ENCODE measurements around the gene ETF1. TPM values are rescaled to one million over a fixed set of nuclear protein-coding genes. Genes with fewer than 3 reads are reported as not detected.

ETF1 gene
- total RNA-seq, 2 donors from 2014 or later, result 81.5 to 96.2 TPM

- intact Hi-C loops (cut with DNase I), result no loop called here
- H3K9ac ChIP-seq (ENCODE audit: low read depth in 2 of 2, low read length in 2 of 2), result no peak overlapping the region
- no peak overlapping the region for H3K4me3 ChIP-seq
- no peak for DNase-seq
- H3K27ac ChIP-seq, result no peak overlapping the region
- no peaks in the 10 kb centered on the region for H3K36me3 ChIP-seq
- H3K4me1 ChIP-seq, result no peaks in the 10 kb centered on the region
- no peak for TF ChIP-seq CTCF (IDR thresholded peaks at IDR 0.05)
- no peaks in the 10 kb centered on the region for H3K9me3 ChIP-seq
- H3K27me3 ChIP-seq, result no peaks in the 10 kb centered on the region
These were observed 14.8 kb downstream of the ETF1 start for GRCh38 chr5:138528208-138528607.

GRCh38 chr5:138527170-138527569, 15.9 kb downstream of the ETF1 start:
- H3K9ac ChIP-seq (ENCODE audit: low read depth in 2 of 2, low read length in 2 of 2), result no peak overlapping the region
- no peak for DNase-seq
- H3K4me1 ChIP-seq, result no peaks in the 10 kb centered on the region
- no peaks in the 10 kb centered on the region for H3K9me3 ChIP-seq
- TF ChIP-seq CTCF (IDR thresholded peaks at IDR 0.05), result no peak
- no peak overlapping the region for H3K4me3 ChIP-seq
- intact Hi-C loops (cut with DNase I), result no loop called here
- H3K27ac ChIP-seq, result no peak overlapping the region
- no peaks in the 10 kb centered on the region for H3K27me3 ChIP-seq
- no peaks in the 10 kb centered on the region for H3K36me3 ChIP-seq

- no peaks in the 10 kb centered on the region for H3K36me3 ChIP-seq
- no peak for TF ChIP-seq CTCF (IDR thresholded peaks at IDR 0.05)
- H3K27me3 ChIP-seq, result no peaks in the 10 kb centered on the region
- H3K4me1 ChIP-seq, result no peaks in the 10 kb centered on the region
- no peak for DNase-seq
- H3K4me3 ChIP-seq, result no peak overlapping the region
- H3K9me3 ChIP-seq, result no peaks in the 10 kb centered on the region
- H3K27ac ChIP-seq, result no peak overlapping the region
- no peak overlapping the region for H3K9ac ChIP-seq (ENCODE audit: low read depth in 2 of 2, low read length in 2 of 2)
- intact Hi-C loops (cut with DNase I), result no loop called here
These were observed 19.6 kb downstream of the ETF1 start for GRCh38 chr5:138523406-138523805.

GRCh38 chr5:138520971-138521370, 22.1 kb downstream of the ETF1 start:
- Histone ChIP-seq H3K27ac (no peak overlapping the region), H3K27me3 (no peaks in the 10 kb centered on the region)

GRCh38 chr5:138517437-138517836, 25.6 kb downstream of the ETF1 start:
- H3K4me3 ChIP-seq, result no peak overlapping the region
- TF ChIP-seq CTCF (IDR thresholded peaks at IDR 0.05), result no peak
- peaks cover 5% of the 10 kb centered on the region for H3K36me3 ChIP-seq
- no peaks in the 10 kb centered on the region for H3K27me3 ChIP-seq
- intact Hi-C loops (cut with DNase I), result no loop called here
- no peaks in the 10 kb centered on the region for H3K9me3 ChIP-seq
- no peak overlapping the region for H3K27ac ChIP-seq
- DNase-seq, result no peak
- H3K9ac ChIP-seq (ENCODE audit: low read depth in 2 of 2, low read length in 2 of 2), result no peak overlapping the region
- H3K4me1 ChIP-seq, result no peaks in the 10 kb centered on the region

More at GRCh38 chr5:138520971-138521370, 22.1 kb downstream of the ETF1 start:
- no peak for DNase-seq
- intact Hi-C loops (cut with DNase I), result no loop called here
- no peak overlapping the region for H3K9ac ChIP-seq (ENCODE audit: low read depth in 2 of 2, low read length in 2 of 2)
- H3K9me3 ChIP-seq, result no peaks in the 10 kb centered on the region
- peaks cover 5% of the 10 kb centered on the region for H3K36me3 ChIP-seq
- no peak for TF ChIP-seq CTCF (IDR thresholded peaks at IDR 0.05)
- H3K4me3 ChIP-seq, result no peak overlapping the region
- no peaks in the 10 kb centered on the region for H3K4me1 ChIP-seq
